Liver (tissue), 9 donors: ENCODE results near the gene B9D2. TPM values are rescaled to one million over a fixed set of nuclear protein-coding genes. Genes with fewer than 3 reads are reported as not detected.
A peak's percentile ranks its signal among the peaks of the same experiment; 100 is the strongest.
"Not testable (repeated sequence)": the region's sequence is repeated elsewhere in the genome, so short reads cannot be mapped to it uniquely, and the experiment has no call there.

ENCODE experiments used
- DNase-seq: peaks from one replicate; pipeline ENCODE4 v3.0.0-alpha.2; 2017; ENCODE audit warnings: low spot score
- H3K27ac ChIP-seq, 2 donors: one replicate each; pipeline ENCODE4 v1.7.0; 2013; ENCODE audit warnings: inconsistent platforms in 2 of 2, low read length in 2 of 2, control low read depth in 1 of 2, low read depth in 1 of 2, mild to moderate bottlenecking in 1 of 2
- H3K27me3 ChIP-seq, 4 donors: one replicate each; pipeline versions ENCODE4 v1.6.1 to v1.7.0; 2013; ENCODE audit warnings: low read length in 3 of 4, inconsistent platforms in 1 of 4, mild to moderate bottlenecking in 1 of 4, moderate library complexity in 1 of 4; ENCODE audit not compliant: control insufficient read depth in 4 of 4, insufficient read depth in 4 of 4
- H3K36me3 ChIP-seq, 4 donors: one replicate each; pipeline versions ENCODE4 v1.6.1 to v1.7.0; 2013; ENCODE audit warnings: low read length in 3 of 4, mild to moderate bottlenecking in 3 of 4, low read depth in 1 of 4, moderate library complexity in 1 of 4; ENCODE audit not compliant: control insufficient read depth in 4 of 4, insufficient read depth in 3 of 4
- H3K4me1 ChIP-seq, 4 donors: one replicate each; pipeline versions ENCODE4 v1.6.1 to v1.7.0; 2013; ENCODE audit warnings: low read length in 3 of 4, mild to moderate bottlenecking in 3 of 4, moderate library complexity in 1 of 4; ENCODE audit not compliant: control insufficient read depth in 4 of 4, insufficient read depth in 4 of 4
- H3K4me3 ChIP-seq, 3 donors: one replicate each; pipeline versions ENCODE4 v1.6.1 to v1.7.0; 2013; ENCODE audit warnings: low read length in 3 of 3, control low read depth in 1 of 3, low read depth in 1 of 3, mild to moderate bottlenecking in 1 of 3
- H3K9ac ChIP-seq, 2 donors: one replicate each; pipeline ENCODE4 v1.7.0; 2013; ENCODE audit warnings: low read length in 2 of 2, mild to moderate bottlenecking in 2 of 2, moderate library complexity in 2 of 2, control low read depth in 1 of 2, low read depth in 1 of 2
- H3K9me3 ChIP-seq, 4 donors: one replicate each; pipeline versions ENCODE4 v1.6.1 to v1.7.0; 2013; ENCODE audit warnings: low read length in 3 of 4; ENCODE audit not compliant: control insufficient read depth in 4 of 4
- ATF3 ChIP-seq: IDR thresholded peaks from 2 replicates; pipeline ENCODE4 v1.6.1; 2016; ENCODE audit warnings: antibody characterized with exemption
- FOXA1 ChIP-seq: IDR thresholded peaks from 2 replicates; pipeline ENCODE4 v1.6.1; 2016; ENCODE audit warnings: antibody characterized with exemption
- HNF4A ChIP-seq, 2 donors: conservative IDR thresholded peaks; 2 replicates each; pipeline ENCODE4 v1.6.1; 2016; ENCODE audit warnings: antibody characterized with exemption in 2 of 2, mild to moderate bottlenecking in 2 of 2
- JUND ChIP-seq, 2 donors: IDR thresholded peaks; 2 replicates each; pipeline ENCODE4 v1.6.1; 2016; ENCODE audit warnings: antibody characterized with exemption in 2 of 2
- NR2F2 ChIP-seq: IDR thresholded peaks from 2 replicates; pipeline ENCODE4 v1.6.1; 2016; ENCODE audit warnings: antibody characterized with exemption
- RAD21 ChIP-seq, 2 donors: IDR thresholded peaks; 2 replicates each; pipeline ENCODE4 v1.6.1; 2016; ENCODE audit warnings: antibody characterized with exemption in 2 of 2, mild to moderate bottlenecking in 2 of 2
- SP1 ChIP-seq: IDR thresholded peaks from 2 replicates; pipeline ENCODE4 v1.6.1; 2018; ENCODE audit warnings: antibody characterized with exemption, mild to moderate bottlenecking
- TAF1 ChIP-seq: conservative IDR thresholded peaks from 2 replicates; pipeline ENCODE4 v1.6.1; 2016; ENCODE audit warnings: antibody characterized with exemption, mild to moderate bottlenecking
- WGBS: extraction: QIAGEN DNeasy Blood & Tissue Kit; methylation state at CpG from one replicate; pipeline ENCODE4 v1.1.7; 2013; 5-methylcytosine and 5-hydroxymethylcytosine counted together
- polyA plus RNA-seq, 2 donors: library from polyadenylated mRNA; stranded (reverse) in 1 of 2; unstranded in 1 of 2; fragments of 200-250 nt in 1 of 2; fragments of >200 nt in 1 of 2; fragmentation: Nextera tagmentation in 1 of 2; extraction: Ambion mirVana in 1 of 2; gene quantifications; one replicate each; pipeline versions ENCODE4 v1.2.1 to v1.2.3, GENCODE V29; 2013 to 2015
- total RNA-seq, 2 donors: library from RNA; depleted of rRNA; stranded (reverse); fragments of >200 nt; gene quantifications; one replicate each; pipeline ENCODE4 v1.2.3, GENCODE V29; 2014
- TF ChIP-seq, protein P1 (sequence below): IDR thresholded peaks from 2 replicates; pipeline ENCODE4 v1.6.1; 2016; ENCODE audit warnings: antibody characterized with exemption
- TF ChIP-seq, protein P2 (sequence below): IDR thresholded peaks from 2 replicates; pipeline ENCODE4 v1.6.1; 2016; ENCODE audit warnings: antibody characterized with exemption
- donor health status: healthy.
- donor health status: healthy.
- donor health status: healthy.
- donor health status: healthy.
- donor health status: healthy.

Gene B9D2
- total and polyA plus RNA-seq, 4 donors, result 2.4 to 3.7 (median 3.0) TPM

DNA sequence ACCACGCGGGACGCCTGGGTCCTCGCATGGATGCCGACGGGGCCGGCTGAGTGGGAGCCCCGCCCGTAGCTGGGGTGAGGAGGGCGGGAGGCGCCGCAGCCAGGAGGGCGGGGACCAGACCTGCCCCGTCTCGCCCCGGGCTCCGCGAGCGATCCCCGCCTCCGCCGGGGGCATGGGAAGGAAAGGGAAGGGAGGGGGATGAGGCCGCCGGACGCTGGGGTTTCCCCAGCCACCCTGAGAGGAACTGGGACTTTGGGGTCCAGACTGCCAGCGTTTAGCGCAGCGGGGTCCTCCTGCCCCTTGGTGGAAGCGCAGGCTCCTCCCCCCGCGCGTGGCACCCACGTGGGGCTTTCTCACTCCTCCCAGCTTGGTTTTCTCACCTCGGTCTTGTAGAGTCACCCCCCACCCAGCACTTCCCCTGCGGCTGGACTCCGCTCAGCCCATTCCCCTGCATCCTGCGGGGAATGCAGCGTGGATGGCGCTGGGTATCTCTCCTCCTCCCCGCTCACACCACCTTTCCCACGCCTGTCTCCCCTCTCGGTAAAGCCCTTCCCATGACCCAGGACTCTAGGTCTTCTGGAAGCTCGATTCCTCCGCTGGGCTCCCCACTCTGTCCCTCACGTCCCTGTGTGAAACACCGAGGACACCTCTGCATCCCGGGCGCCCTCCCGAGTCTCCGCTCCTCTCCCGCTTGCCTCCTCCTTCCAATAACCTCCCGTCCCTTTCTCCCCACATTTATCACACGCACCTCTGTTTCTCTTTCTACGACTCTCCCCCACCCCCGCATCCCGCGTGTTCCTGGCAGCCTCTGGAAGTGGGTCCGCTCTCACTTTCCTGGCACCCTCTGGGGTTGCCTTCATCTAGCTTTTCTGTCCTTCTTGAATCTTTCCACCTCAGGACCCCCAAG is 12.4 kb downstream of the B9D2 start:
- TF ChIP-seq TAF1 (no peak), ATF3 (no peak), RAD21 (IDR thresholded peaks at IDR 0.05) (no peak), SP1 (no peak), HNF4A (conservative IDR thresholded peaks at IDR 0.05) (no peak), NR2F2 (no peak), FOXA1 (no peak)
- TF ChIP-seq, protein P1, sequence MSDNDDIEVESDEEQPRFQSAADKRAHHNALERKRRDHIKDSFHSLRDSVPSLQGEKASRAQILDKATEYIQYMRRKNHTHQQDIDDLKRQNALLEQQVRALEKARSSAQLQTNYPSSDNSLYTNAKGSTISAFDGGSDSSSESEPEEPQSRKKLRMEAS, result no peak
- H3K27me3 ChIP-seq, result no peaks in the 10 kb centered on the region
- WGBS, result 3% methylated on average over 58 of the region's 58 CpGs
- no peak for DNase-seq
- H3K27ac ChIP-seq, result peak overlapping the region; percentile 63 to 71
- no peaks in the 10 kb centered on the region for H3K36me3 ChIP-seq
- H3K9ac ChIP-seq, result peak overlapping the region; percentile 26 to 53
- peak overlapping the region; percentile 50 to 69 (median 61) for H3K4me3 ChIP-seq
- H3K4me1 ChIP-seq, result peaks cover 0 to 39% (median 18%) of the 10 kb centered on the region in 4 donors
- H3K9me3 ChIP-seq, result no peaks in the 10 kb centered on the region

GRCh38 chr19:41350735-41351338 is 13.1 kb downstream of the B9D2 start:
- peaks cover 0 to 39% (median 18%) of the 10 kb centered on the region in 4 donors for H3K4me1 ChIP-seq
- 20% methylated on average over 22 of the region's 22 CpGs for WGBS
- no peak for TF ChIP-seq JUND (IDR thresholded peaks at IDR 0.05)
- TF ChIP-seq, protein P2, sequence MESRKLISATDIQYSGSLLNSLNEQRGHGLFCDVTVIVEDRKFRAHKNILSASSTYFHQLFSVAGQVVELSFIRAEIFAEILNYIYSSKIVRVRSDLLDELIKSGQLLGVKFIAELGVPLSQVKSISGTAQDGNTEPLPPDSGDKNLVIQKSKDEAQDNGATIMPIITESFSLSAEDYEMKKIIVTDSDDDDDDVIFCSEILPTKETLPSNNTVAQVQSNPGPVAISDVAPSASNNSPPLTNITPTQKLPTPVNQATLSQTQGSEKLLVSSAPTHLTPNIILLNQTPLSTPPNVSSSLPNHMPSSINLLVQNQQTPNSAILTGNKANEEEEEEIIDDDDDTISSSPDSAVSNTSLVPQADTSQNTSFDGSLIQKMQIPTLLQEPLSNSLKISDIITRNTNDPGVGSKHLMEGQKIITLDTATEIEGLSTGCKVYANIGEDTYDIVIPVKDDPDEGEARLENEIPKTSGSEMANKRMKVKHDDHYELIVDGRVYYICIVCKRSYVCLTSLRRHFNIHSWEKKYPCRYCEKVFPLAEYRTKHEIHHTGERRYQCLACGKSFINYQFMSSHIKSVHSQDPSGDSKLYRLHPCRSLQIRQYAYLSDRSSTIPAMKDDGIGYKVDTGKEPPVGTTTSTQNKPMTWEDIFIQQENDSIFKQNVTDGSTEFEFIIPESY, result no peak

GRCh38 chr19:41346916-41347315 is 17.0 kb downstream of the B9D2 start:
- H3K9ac ChIP-seq, H3K27me3 ChIP-seq, H3K9me3 ChIP-seq, H3K4me3 ChIP-seq, DNase-seq, H3K27ac ChIP-seq, H3K36me3 ChIP-seq: not testable (repeated sequence)
- peaks cover 0 to 19% (median 7%) of the 10 kb centered on the region in 4 donors for H3K4me1 ChIP-seq
- 90% methylated on average over 9 of the region's 9 CpGs for WGBS

More at GRCh38 chr19:41350735-41351338, 13.1 kb downstream of the B9D2 start:
- no peak for DNase-seq
- H3K36me3 ChIP-seq, result no peaks in the 10 kb centered on the region
- H3K27me3 ChIP-seq, result no peaks in the 10 kb centered on the region
- peak overlapping the region; percentile 41 to 61 (median 50) for H3K4me3 ChIP-seq
- H3K9me3 ChIP-seq, result no peaks in the 10 kb centered on the region
- peak overlapping the region; percentile 45 to 63 for H3K27ac ChIP-seq
- H3K9ac ChIP-seq, result peak overlapping the region in 1 of 2 donors; percentile 44
